Measurements from ENCODE around the gene FAIM. TPM values are rescaled to one million over a fixed set of nuclear protein-coding genes. Genes with fewer than 3 reads are reported as not detected.

FAIM gene
- total RNA-seq, 1 experiment from 2014 or later = 11.0 TPM

DNA sequence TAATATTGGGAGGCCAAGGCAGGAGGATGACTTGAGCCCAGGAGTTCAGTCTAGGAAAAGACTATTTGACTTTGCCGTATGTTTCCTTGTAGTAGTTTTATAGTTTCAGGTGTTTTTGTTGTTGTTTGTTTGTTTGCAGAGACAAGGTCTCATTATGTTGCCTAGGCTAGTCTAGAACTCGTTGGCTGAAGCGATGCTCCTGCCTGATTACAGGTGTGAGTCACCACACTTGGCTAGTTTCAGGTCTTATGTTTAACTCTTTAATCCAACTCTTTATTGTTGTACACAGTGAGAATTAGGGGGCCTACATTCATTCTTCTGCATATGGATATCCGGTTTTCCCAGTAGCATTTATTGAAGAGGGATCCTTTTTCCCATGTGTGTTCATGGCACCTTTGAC is 32.0 kb downstream of the FAIM start:
- Histone ChIP-seq H3K4ac (ENCODE audit: low read depth, low read length) (no peak overlapping the region), H3K4me2 (ENCODE audit: insufficient read depth, insufficient read length, low read length) (no peak overlapping the region), H2BK5ac (ENCODE audit: insufficient read length, low read length) (no peak overlapping the region), H2AK5ac (ENCODE audit: insufficient read length, low read length) (no peak overlapping the region), H3K4me1 (ENCODE audit: insufficient read depth, low read length) (no peaks in the 10 kb centered on the region), H3K18ac (ENCODE audit: insufficient read length, low read depth, low read length) (no peak overlapping the region), H2AFZ (ENCODE audit: low read length) (no peak overlapping the region), H4K20me1 (ENCODE audit: control insufficient read depth, insufficient read depth, insufficient read length) (no peaks in the 10 kb centered on the region), H4K8ac (replicated peaks; ENCODE audit: insufficient read length, low read depth, low read length) (no peak overlapping the region), H2BK120ac (ENCODE audit: low read depth, low read length, poor library complexity, severe bottlenecking) (no peak overlapping the region), H3T11ph (ENCODE audit: low read length) (no peak overlapping the region), H3K79me2 (ENCODE audit: insufficient read depth, low read length) (no peaks in the 10 kb centered on the region), H4K5ac (ENCODE audit: insufficient read length, low read depth, low read length) (no peak overlapping the region), H3K27me3 (ENCODE audit: insufficient read depth, low read length) (no peaks in the 10 kb centered on the region), H3K23me2 (ENCODE audit: insufficient read length, low read depth, low read length, poor library complexity, severe bottlenecking) (no peaks in the 10 kb centered on the region), H2BK15ac (ENCODE audit: low read depth, low read length) (no peak overlapping the region), H3K9ac (ENCODE audit: extremely low read depth, insufficient read length, low read length) (no peak overlapping the region), H3K9me3 (ENCODE audit: control insufficient read depth, low read depth, low read length) (peaks cover 9% of the 10 kb centered on the region), H3K56ac (ENCODE audit: insufficient read length, low read depth, low read length) (no peak overlapping the region), H2BK20ac (ENCODE audit: low read depth, low read length, poor library complexity, severe bottlenecking) (no peak overlapping the region), H3K27ac (ENCODE audit: insufficient read length, low read depth, low read length) (no peak overlapping the region), H3K79me1 (ENCODE audit: insufficient read depth, low read depth, low read length, poor library complexity, severe bottlenecking) (no peaks in the 10 kb centered on the region), H2BK12ac (ENCODE audit: insufficient read length, low read depth, low read length) (no peak overlapping the region), H4K91ac (ENCODE audit: insufficient read length, low read depth, low read length) (no peak overlapping the region), H3K14ac (ENCODE audit: insufficient read depth, low read length) (no peak overlapping the region), H3K23ac (ENCODE audit: insufficient read length, low read depth, low read length) (no peak overlapping the region)
- H3K27ac Mint-ChIP-seq = no peak overlapping the region
- TF ChIP-seq, protein P1, sequence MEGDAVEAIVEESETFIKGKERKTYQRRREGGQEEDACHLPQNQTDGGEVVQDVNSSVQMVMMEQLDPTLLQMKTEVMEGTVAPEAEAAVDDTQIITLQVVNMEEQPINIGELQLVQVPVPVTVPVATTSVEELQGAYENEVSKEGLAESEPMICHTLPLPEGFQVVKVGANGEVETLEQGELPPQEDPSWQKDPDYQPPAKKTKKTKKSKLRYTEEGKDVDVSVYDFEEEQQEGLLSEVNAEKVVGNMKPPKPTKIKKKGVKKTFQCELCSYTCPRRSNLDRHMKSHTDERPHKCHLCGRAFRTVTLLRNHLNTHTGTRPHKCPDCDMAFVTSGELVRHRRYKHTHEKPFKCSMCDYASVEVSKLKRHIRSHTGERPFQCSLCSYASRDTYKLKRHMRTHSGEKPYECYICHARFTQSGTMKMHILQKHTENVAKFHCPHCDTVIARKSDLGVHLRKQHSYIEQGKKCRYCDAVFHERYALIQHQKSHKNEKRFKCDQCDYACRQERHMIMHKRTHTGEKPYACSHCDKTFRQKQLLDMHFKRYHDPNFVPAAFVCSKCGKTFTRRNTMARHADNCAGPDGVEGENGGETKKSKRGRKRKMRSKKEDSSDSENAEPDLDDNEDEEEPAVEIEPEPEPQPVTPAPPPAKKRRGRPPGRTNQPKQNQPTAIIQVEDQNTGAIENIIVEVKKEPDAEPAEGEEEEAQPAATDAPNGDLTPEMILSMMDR (conservative IDR thresholded peaks at IDR 0.05) = no peak
- no peak overlapping the region for H3K4me3 Mint-ChIP-seq
- peaks cover 40 to 47% of the 10 kb centered on the region in 2 experiments for H3K9me3 Mint-ChIP-seq
- peaks cover 18 to 40% (median 37%) of the 10 kb centered on the region in 3 experiments for H3K36me3 Mint-ChIP-seq (ENCODE audit: insufficient read depth in 1 of 3, low read depth in 3 of 3)
- WGBS (ENCODE audit: extremely low coverage, insufficient read length, low lambda C conversion rate) = no CpG with 5 or more reads among the region's 4 CpGs
- H3K4me1 Mint-ChIP-seq = no peaks in the 10 kb centered on the region
- no peak for DNase-seq
- peaks cover 21% of the 10 kb centered on the region for H3K27me3 Mint-ChIP-seq (ENCODE audit: low read depth)

Data from H9 (cell line).